ENCODE measurements around the gene TAF7. TPM values are rescaled to one million over a fixed set of nuclear protein-coding genes. Genes with fewer than 3 reads are reported as not detected.

Gene TAF7, protein sequence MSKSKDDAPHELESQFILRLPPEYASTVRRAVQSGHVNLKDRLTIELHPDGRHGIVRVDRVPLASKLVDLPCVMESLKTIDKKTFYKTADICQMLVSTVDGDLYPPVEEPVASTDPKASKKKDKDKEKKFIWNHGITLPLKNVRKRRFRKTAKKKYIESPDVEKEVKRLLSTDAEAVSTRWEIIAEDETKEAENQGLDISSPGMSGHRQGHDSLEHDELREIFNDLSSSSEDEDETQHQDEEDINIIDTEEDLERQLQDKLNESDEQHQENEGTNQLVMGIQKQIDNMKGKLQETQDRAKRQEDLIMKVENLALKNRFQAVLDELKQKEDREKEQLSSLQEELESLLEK
- 77.3 TPM for total RNA-seq

DNA sequence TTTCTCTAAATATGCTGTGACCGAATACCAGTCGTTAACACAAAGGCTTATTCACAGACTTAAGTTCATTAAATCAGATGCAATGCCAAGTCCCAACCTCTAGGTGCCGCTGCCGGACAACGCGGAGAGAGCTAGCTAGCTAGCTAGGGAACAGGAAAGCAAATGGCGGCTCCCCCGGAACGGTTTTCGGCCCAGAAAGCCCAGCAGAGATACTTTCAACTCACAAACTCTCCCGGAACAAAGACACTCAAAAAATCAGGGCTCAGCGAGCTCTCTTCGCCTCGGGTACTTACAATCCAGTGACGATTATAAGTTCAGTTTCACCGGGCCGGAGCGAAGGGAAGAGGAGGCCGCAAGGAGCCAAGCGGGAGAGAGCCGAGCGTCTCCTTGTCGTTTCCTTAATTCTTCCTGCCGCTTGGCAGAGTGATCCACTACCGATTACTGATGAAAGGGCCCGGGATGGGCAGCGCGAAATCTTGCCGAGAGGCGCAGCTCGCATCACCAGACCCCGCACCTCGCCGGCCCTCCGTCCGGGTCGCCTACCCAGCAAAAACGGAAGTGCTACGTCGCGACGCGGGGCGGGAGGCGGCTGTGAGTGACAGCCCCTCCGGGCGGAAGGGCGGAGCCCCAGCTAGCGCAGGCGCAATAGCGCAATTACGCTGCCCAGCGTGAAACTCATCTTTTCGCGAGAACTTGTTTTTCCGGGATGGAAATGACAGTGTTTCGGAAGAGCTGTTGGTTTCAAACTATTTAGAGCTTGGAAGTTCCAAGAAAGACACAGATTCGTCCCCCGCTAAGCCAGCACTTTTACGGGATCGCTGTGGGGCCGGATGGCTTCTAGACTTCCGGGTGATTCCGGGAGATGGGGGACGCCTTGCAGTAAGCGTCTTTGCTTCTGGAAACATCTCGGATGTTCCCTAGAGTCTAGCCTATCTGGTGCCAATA, at the start of gene TAF7:
Gene TAF7 (minus strand): TSS at position 560 of the 945 bp plus-strand sequence. CDS start 740 bp downstream, outside the sequence.

DNA sequence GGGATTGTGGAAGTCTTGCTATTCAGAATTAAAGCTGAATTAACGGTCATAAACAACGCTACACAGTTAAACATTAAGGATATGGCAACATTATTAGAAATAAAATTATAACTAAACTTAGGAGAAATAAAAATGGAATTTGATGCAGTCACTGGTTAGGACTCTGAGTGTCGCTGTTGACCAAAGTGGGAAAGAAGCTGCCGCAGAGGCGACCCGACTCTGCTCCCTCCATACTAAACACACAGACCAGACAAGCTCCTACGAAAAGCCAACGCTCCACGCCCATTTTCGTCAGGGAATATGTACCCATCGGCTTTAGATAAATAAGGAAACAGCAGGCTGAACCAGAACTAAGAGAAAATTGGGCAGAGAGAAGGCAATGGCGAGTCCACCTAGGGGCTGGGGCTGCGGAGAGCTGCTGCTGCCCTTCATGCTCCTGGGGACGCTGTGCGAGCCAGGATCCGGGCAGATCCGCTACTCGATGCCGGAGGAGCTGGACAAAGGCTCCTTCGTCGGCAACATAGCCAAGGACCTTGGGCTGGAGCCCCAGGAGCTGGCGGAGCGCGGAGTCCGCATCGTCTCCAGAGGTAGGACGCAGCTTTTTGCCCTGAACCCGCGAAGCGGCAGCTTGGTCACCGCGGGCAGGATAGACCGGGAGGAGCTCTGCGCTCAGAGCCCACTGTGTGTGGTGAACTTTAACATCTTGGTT, 43.5 kb upstream of the TAF7 start, which contains the start of gene PCDHGA5:
Gene PCDHGA5 (plus strand): TSS at position 211 of the 709 bp plus-strand sequence. CDS start 169 bp downstream, at position 380.

DNA sequence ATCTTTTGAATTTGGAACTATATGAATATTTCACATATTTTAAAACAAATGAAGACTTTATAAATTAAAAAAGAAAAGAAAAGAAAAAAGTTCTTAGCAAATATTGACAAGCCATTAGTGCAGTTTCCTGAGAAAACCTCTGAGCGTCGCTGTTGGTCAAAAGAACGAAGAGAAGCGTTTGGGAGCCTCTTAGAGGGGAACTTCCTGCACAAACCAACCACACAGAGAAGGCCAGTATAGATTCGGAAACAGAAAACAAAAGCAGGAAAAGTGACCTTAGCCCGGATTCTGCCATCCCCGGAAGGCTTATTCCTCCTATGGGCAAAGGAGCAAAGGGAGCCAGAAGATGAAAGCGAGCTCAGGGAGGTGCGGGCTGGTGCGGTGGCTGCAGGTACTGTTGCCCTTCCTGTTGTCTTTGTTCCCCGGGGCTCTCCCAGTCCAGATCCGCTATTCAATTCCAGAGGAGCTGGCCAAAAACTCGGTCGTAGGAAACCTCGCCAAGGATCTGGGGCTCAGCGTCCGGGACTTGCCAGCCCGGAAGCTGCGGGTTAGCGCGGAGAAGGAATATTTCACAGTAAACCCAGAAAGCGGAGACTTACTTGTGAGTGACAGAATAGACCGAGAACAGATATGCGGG, 39.3 kb upstream of the TAF7 start, which contains the start of gene PCDHGB2:
Gene PCDHGB2 (plus strand): TSS at position 205 of the 637 bp plus-strand sequence. CDS start 142 bp downstream, at position 347.

GRCh38 chr5:141354900-141355469, 34.4 kb upstream of the TAF7 start, which contains the start of gene PCDHGA4:
TSS of gene PCDHGA4 (plus strand) at chr5:141355021. CDS start at chr5:141355108, 87 bp downstream.

DNA sequence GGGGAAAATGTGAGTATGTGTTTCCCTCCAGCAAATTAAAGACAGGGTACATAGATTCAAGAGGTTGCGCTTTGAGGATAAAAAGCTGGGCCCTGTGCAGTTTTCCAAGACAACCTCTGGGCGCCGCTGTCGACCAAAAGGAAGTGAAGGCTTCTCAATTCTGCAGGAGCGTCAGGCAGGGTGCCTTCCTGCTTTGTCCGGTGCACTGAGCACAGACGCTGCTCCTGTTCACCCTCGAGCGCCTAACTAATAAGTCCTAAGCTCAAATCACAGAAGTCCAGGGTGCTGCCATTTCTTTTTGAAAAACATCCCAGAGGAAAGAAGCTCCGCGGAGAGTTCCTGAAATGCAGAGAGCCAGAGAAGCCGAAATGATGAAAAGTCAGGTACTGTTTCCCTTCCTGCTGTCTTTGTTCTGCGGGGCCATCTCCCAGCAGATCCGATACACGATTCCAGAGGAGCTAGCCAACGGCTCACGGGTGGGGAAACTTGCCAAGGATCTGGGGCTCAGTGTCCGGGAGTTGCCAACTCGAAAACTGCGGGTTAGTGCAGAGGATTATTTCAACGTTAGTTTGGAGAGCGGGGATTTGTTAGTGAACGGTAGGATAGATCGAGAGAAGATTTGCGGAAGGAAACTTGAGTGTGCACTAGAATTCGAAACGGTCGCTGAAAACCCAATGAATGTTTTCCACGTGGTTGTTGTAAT, 29.5 kb upstream of the TAF7 start, which contains the start of gene PCDHGB1:
Gene PCDHGB1 (plus strand): TSS at position 183 of the 703 bp plus-strand sequence. CDS start 162 bp downstream, at position 345.

GRCh38 chr5:141343242-141343952, 22.8 kb upstream of the TAF7 start, which contains the start of gene PCDHGA3:
TSS of gene PCDHGA3 (plus strand) at chr5:141343829. CDS start at chr5:141344034, 205 bp downstream.

DNA sequence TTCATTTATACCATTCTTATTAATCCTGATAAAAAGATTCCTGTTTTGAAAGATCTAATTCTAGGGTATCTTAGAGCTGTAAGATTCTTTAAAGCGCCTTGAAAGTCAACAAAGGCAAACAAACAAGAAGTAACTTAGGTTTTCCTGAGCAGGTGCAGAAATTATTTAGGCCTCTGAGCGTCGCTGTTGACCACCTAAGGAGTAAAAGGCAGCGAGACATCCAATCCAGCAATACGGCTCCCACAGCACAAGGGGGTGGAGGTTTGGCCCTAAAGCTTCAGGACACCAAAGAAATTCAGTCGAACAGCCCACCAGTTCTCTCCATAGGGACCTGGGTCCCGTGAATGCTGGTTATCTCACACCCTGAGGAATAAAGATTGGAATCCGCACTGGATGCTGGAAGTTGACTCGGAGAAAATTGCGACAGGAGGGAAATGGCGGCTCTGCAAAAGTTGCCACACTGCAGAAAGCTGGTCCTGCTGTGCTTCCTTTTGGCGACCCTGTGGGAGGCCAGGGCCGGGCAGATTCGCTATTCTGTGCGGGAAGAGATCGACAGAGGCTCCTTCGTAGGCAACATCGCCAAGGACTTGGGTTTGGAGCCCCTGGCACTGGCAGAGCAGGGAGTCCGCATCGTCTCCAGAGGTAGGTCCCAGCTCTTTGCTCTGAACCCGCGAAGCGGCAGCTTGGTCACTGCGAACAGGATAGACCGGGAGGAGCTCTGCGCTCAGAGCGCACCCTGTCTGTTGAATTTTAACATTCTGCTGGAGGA, 18.1 kb upstream of the TAF7 start, which contains the start of gene PCDHGA2:
Gene PCDHGA2 (plus strand): TSS at position 223 of the 769 bp plus-strand sequence.

GRCh38 chr5:141330299-141331080, 9.9 kb upstream of the TAF7 start, which contains the start of gene PCDHGA1:
TSS of gene PCDHGA1 (plus strand) at chr5:141330514.

GRCh38 chr5:141303756-141304155, 16.8 kb downstream of the TAF7 start, which contains the start of gene SLC25A2:
TSS of gene SLC25A2 (minus strand) at chr5:141304049. CDS start at chr5:141303865, 184 bp downstream.

Other genes starting within 250 kb of the TAF7 start
- gene PCDHB2, start 226.2 kb downstream of the TAF7 start, total RNA-seq, result 20.3 TPM
- gene PCDHB3, start 220.3 kb downstream of the TAF7 start, total RNA-seq, result 24.7 TPM
- 11.0 TPM for gene PCDHB4, start 199.0 kb downstream of the TAF7 start, total RNA-seq
- gene PCDHB5, start 185.6 kb downstream of the TAF7 start, total RNA-seq, result 16.3 TPM
- gene PCDHB6, start 170.7 kb downstream of the TAF7 start, total RNA-seq, result 5.6 TPM
- 17.8 TPM for gene PCDHB7, start 148.1 kb downstream of the TAF7 start, total RNA-seq
- 15.0 TPM for gene PCDHB8, start 143.0 kb downstream of the TAF7 start, total RNA-seq
- 10.6 TPM for gene PCDHB16, start 138.4 kb downstream of the TAF7 start, total RNA-seq
- gene PCDHB9, start 133.6 kb downstream of the TAF7 start, total RNA-seq, result 11.9 TPM
- 26.3 TPM for gene PCDHB10, start 128.4 kb downstream of the TAF7 start, total RNA-seq
- gene PCDHB11, start 121.2 kb downstream of the TAF7 start, total RNA-seq, result 24.1 TPM
- 36.9 TPM for gene PCDHB12, start 112.1 kb downstream of the TAF7 start, total RNA-seq
- gene PCDHB13, start 106.9 kb downstream of the TAF7 start, total RNA-seq, result 29.7 TPM
- 28.2 TPM for gene PCDHB14, start 97.4 kb downstream of the TAF7 start, total RNA-seq
- gene PCDHB15, start 75.4 kb downstream of the TAF7 start, total RNA-seq, result 32.9 TPM
- gene SLC25A2, start 16.7 kb downstream of the TAF7 start, total RNA-seq, result 0.63 TPM
- gene PCDHGA1, start 9.7 kb upstream of the TAF7 start, total RNA-seq, result 9.1 TPM
- 11.9 TPM for gene PCDHGA2, start 18.0 kb upstream of the TAF7 start, total RNA-seq
- gene PCDHGA3, start 23.0 kb upstream of the TAF7 start, total RNA-seq, result 11.0 TPM
- 20.3 TPM for gene PCDHGB1, start 29.3 kb upstream of the TAF7 start, total RNA-seq
- 21.6 TPM for gene PCDHGA4, start 34.2 kb upstream of the TAF7 start, total RNA-seq
- 21.9 TPM for gene PCDHGB2, start 39.2 kb upstream of the TAF7 start, total RNA-seq
- 17.8 TPM for gene PCDHGA5, start 43.4 kb upstream of the TAF7 start, total RNA-seq
- gene PCDHGB3, start 49.5 kb upstream of the TAF7 start, total RNA-seq, result 31.0 TPM
- 29.1 TPM for gene PCDHGA6, start 53.1 kb upstream of the TAF7 start, total RNA-seq
- gene PCDHGA7, start 62.0 kb upstream of the TAF7 start, total RNA-seq, result 23.8 TPM
- 35.4 TPM for gene PCDHGB4, start 66.9 kb upstream of the TAF7 start, total RNA-seq
- gene PCDHGA8, start 71.8 kb upstream of the TAF7 start, total RNA-seq, result 30.0 TPM
- 41.6 TPM for gene PCDHGB5, start 77.2 kb upstream of the TAF7 start, total RNA-seq
- gene PCDHGA9, start 82.0 kb upstream of the TAF7 start, total RNA-seq, result 38.2 TPM
- gene PCDHGB6, start 87.2 kb upstream of the TAF7 start, total RNA-seq, result 35.4 TPM
- gene PCDHGA10, start 92.2 kb upstream of the TAF7 start, total RNA-seq, result 36.3 TPM
- gene PCDHGB7, start 96.9 kb upstream of the TAF7 start, total RNA-seq, result 43.5 TPM
- gene PCDHGA11, start 100.3 kb upstream of the TAF7 start, total RNA-seq, result 40.4 TPM
- gene PCDHGA12, start 109.7 kb upstream of the TAF7 start, total RNA-seq, result 26.9 TPM
- gene PCDHGC3, start 155.2 kb upstream of the TAF7 start, total RNA-seq, result 62.3 TPM
- gene PCDHGC4, start 164.2 kb upstream of the TAF7 start, total RNA-seq, result 91.7 TPM
- gene PCDHGC5, start 168.3 kb upstream of the TAF7 start, total RNA-seq, result 20.0 TPM